Head of caudate nucleus (tissue), 42 donors: ENCODE results near the gene UNC45A.
"Not testable (repeated sequence)": the region's sequence is repeated elsewhere in the genome, so short reads cannot be mapped to it uniquely, and the experiment has no call there.

ENCODE experiments used
- DNase-seq, 42 donors: peaks; one replicate each; pipeline versions ENCODE4 v3.0.0 to v3.0.0-alpha.2; 2020 to 2021; ENCODE audit warnings: mixed read lengths in 7 of 42
- intact Hi-C: fragments of 100-400 bp; cut with DNase I; formaldehyde crosslinking; loops from one replicate; pipeline ENCODE4 v1.15.0; 2022

Gene UNC45A

GRCh38 chr15:90915216-90915807 is 19.8 kb upstream of the UNC45A start:
- intact Hi-C loops: no loop called here
- no peak for DNase-seq

- intact Hi-C loops: no loop called here
Measured at GRCh38 chr15:90915808-90916440, 19.2 kb upstream of the UNC45A start.

GRCh38 chr15:90916461-90916860 is 18.6 kb upstream of the UNC45A start:
- DNase-seq: no peak
- intact Hi-C loops: no loop called here

More at GRCh38 chr15:90915808-90916440, 19.2 kb upstream of the UNC45A start:
- peak in 19 of 42 donors; percentile 14 to 64 (median 35) for DNase-seq

- intact Hi-C loops: no loop called here
Measured at GRCh38 chr15:90917569-90917968, 17.5 kb upstream of the UNC45A start.

GRCh38 chr15:90918034-90918788 is 16.9 kb upstream of the UNC45A start:
- intact Hi-C loops: no loop called here
- DNase-seq: no peak

More at GRCh38 chr15:90917569-90917968, 17.5 kb upstream of the UNC45A start:
- no peak for DNase-seq

- no peak for DNase-seq
- intact Hi-C loops: no loop called here
Measured at GRCh38 chr15:90918835-90919234, 16.2 kb upstream of the UNC45A start.

- intact Hi-C loops: no loop called here
- no peak for DNase-seq
Measured at GRCh38 chr15:90921887-90922286, 13.2 kb upstream of the UNC45A start.

- DNase-seq, intact Hi-C loops: not testable (repeated sequence)
Measured at GRCh38 chr15:90922712-90923322, 12.3 kb upstream of the UNC45A start.

- DNase-seq: no peak
- intact Hi-C loops: no loop called here
Measured at GRCh38 chr15:90924375-90924774, 10.7 kb upstream of the UNC45A start.

- intact Hi-C loops, DNase-seq: not testable (repeated sequence)
Measured at GRCh38 chr15:90926766-90927165, 8.3 kb upstream of the UNC45A start.

GRCh38 chr15:90928106-90928505 is 7.0 kb upstream of the UNC45A start:
- DNase-seq, intact Hi-C loops: not testable (repeated sequence)

GRCh38 chr15:90929246-90930019 is 5.7 kb upstream of the UNC45A start:
- DNase-seq: no peak
- intact Hi-C loops: loop anchor here (5.0 kb wide), 1 partner anchor 282 kb away; no protein-coding TSS in a partner anchor

GRCh38 chr15:90930861-90931574 is 4.1 kb upstream of the UNC45A start:
- intact Hi-C loops: loop anchor here (5.0 kb wide), 1 partner anchor 284 kb away; no protein-coding TSS in a partner anchor
- DNase-seq: no peak

GRCh38 chr15:90931575-90931827 is 3.6 kb upstream of the UNC45A start:
- intact Hi-C loops: loop anchor here (5.0 kb wide), 1 partner anchor 284 kb away; no protein-coding TSS in a partner anchor
- DNase-seq: no peak

- intact Hi-C loops: loop anchor here (2.0 to 5.0 kb wide), 2 partner anchors 29 to 285 kb away; partner anchors contain the start of gene MAN2A2
- DNase-seq: peak; percentile 69 to 98 (median 94)
Measured at GRCh38 chr15:90931828-90932659, 3.0 kb upstream of the UNC45A start, which contains the start of gene HDDC3. TSS of gene HDDC3 (minus strand) at chr15:90932549. CDS start at chr15:90932540, 9 bp downstream.

GRCh38 chr15:90932660-90932991 is 2.5 kb upstream of the UNC45A start:
- intact Hi-C loops: loop anchor here (2.0 to 5.0 kb wide), 2 partner anchors 30 to 285 kb away; partner anchors contain the start of gene MAN2A2
- no peak for DNase-seq

GRCh38 chr15:90933301-90933700 is 1.8 kb upstream of the UNC45A start:
- intact Hi-C loops: loop anchor here (2.0 to 5.0 kb wide), 2 partner anchors 30 to 286 kb away; partner anchors contain the start of gene MAN2A2
- DNase-seq: no peak
